HG02870 (cell line): ENCODE data around the gene IL1R1.
"Not testable (repeated sequence)": the region's sequence is repeated elsewhere in the genome, so short reads cannot be mapped to it uniquely, and the experiment has no call there.

ENCODE experiments used
- ATAC-seq: cut with Tn5 transposase; IDR thresholded peaks from one replicate; pipeline ENCODE4 v1.9.1; 2021; ENCODE audit warnings: mild to moderate bottlenecking, moderate library complexity; ENCODE audit not compliant: unreplicated experiment

Gene IL1R1, protein sequence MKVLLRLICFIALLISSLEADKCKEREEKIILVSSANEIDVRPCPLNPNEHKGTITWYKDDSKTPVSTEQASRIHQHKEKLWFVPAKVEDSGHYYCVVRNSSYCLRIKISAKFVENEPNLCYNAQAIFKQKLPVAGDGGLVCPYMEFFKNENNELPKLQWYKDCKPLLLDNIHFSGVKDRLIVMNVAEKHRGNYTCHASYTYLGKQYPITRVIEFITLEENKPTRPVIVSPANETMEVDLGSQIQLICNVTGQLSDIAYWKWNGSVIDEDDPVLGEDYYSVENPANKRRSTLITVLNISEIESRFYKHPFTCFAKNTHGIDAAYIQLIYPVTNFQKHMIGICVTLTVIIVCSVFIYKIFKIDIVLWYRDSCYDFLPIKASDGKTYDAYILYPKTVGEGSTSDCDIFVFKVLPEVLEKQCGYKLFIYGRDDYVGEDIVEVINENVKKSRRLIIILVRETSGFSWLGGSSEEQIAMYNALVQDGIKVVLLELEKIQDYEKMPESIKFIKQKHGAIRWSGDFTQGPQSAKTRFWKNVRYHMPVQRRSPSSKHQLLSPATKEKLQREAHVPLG

DNA sequence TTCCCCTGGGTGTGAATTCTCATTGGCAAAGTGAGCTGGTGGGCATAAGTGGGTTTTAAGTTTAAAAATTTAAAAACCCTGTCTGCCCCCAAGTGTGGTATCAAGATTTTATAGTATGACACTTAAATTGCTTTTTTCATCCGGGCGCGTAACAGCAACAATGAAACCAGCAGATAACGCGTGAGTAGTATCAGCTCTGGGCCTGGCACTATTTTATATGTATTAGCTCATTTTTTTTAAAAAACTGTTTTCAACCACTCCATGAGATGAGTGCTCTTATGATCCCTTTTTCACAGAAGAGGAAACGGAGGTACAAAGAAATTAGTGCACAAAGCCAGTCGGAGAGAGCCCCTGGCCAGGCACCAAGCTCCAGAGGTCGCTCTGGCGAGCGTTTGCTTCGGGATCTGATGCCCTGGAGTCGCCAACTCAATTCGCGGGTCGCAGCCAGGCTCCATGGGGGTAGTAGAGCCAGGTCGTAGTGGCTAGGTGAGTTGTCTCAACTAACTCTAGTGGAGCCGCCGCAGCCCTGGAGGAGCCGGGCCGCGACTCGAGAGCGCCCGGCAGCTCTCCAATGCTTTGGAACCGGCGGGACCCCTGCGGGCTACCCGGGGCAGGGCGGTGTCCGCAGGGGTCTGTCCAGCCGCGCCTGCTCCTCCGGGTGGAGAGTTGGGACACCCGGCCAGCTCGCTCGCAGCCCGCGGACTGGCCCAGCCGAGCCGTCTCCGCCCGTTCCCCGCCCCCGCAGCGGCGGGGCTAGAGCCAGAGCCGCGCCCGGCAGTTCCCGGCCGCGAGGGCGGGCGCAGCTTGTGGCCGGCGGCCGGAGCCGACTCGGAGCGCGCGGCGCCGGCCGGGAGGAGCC is at the start of gene IL1R1:
Gene IL1R1 (plus strand): TSS at position 777 of the 859 bp plus-strand sequence. CDS start 14,979 bp downstream, outside the sequence.
- no peak for ATAC-seq

DNA sequence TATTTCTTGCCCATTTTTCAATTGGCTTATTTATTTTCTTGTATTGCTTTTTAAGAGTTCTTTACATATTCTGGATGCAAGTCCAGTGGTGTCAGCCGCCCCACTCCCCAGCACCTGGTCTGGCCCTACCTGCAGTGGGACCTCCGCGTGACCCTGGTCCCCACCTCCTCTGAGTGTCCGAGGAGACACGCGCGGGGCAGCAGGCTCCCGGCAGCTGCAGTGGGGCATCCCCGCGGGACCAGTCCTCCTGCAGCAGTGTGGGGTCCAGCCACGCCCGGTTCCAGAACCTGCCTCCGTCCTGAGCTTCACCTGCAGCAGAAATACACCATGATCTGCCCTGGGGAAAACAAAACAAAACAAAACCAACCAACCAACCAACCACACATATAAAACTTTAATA is 48.9 kb upstream of the IL1R1 start:
- no peak for ATAC-seq

DNA sequence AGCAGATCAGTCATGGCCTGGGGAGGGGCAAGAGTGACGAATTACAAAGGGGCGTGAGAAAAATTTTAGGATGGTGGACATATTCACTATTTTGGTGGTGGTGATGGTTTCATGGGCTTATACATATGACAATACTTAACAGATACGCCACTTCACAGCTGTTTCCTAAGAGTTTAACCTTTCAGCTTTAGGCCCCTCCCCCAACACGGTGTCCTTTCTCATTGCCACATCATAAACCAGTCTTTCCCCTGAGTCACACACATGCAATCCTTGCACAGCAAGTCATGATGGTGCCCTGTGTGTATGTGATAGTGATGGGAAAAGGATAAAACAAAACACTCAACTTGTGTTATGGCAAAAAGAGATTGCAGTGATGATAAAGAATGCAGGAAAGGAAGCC is 47.6 kb upstream of the IL1R1 start:
- ATAC-seq, result no peak

DNA sequence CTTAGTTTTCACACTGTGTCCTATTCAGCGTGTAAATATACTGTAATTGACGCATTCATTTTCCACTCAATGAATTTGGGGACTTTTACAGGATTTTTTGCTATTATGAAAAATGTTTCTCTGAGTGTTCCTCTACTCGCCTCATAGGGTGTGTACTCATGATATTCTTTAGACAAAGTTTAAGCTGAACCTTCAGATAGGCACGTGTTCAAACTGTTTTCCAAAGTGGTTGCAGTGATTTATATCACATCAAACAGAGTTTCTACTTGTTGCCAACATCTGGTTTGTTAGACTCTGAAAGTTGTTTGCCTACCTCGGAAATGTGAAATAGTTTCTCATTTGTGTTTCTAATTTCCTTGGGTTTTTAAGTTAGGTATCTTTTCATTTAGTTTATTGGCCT is 46.4 kb upstream of the IL1R1 start:
- no peak for ATAC-seq

DNA sequence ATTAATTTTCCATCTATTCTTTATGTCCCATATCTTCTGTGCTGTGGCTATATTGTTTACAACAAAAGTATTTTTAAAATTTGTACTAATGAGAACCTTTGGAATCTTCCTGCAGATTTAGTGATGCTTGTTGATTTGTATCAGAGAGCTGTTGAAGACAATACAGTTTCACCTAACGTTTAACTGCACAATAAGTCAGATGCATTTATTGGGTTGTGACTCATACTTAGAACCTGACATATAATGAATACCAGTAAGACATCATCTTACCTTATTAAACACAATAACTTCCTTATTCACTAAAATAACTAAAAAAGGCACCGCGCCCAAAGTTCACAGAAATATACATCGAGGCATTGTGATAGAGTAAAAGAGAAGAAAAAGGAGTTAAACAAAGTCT is 43.8 kb upstream of the IL1R1 start:
- no peak for ATAC-seq

DNA sequence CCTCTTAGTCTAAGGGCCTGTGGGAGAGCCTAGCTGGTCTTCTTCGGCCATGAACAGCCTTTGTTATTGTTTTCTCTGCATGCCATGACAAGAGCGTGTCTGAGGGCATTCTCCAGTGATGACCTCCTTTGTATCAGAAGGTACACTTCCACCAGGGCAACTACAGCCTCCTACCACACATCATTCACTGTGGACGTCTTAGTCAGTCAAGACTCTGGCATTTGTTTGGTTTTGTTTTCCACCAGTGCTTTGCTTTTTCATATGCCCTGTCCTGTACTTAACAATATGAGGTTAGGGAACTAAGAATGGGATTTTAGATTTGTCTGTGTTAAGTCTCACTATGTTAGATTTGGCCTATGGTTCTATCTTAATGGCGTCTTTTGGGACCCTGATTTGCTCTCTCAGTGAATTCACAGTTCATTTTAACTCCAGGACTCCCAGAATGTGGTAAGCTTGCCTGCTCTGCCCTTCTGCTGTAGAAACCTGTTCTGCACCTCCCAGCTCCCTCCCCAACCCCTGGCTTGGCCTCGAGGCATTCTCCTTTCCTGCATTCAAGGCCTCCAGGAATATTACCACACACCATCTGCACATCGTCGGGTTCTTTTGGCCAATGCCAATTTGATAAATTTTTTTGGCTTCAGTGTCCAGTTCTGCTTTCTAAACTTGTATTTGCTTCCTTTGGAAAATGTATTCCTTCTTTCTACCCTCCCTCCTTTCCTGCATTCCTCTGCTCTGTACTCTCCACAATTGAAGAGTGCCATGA is 42.8 kb upstream of the IL1R1 start:
- ATAC-seq, result no peak

DNA sequence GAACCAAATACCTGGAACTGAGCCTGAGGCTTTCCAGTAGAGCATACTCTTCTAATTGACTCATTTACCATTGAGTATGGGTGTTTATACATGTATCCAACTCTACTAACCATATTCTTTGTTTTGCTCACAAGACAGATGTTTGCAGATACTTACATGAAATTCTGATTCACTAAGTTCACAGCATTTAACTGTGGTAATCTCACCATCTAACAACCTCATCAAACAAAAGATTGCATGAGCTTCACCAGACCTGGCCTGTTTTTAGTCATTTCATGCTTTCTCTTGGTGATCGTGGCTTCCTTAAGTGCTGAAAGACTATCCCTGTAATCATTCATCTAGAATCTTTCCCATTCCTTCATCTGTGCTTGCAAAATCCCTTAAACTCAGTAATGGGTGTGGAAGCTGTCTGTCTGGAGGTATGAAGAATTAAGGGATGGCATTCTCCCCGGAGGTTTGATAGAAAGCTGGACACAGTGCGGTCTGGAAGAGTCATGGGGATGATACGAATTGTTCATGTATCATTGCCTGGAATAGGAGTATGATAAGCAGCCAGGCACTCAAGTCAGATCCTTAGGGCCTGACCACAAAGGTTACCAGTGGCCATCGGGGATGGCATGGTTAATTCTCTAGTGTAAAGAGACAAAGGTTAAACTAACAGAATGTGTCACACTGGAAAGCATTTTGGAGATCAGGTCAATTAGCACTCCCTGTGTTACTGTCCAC is 42.0 kb upstream of the IL1R1 start:
- peak; percentile 40 for ATAC-seq

DNA sequence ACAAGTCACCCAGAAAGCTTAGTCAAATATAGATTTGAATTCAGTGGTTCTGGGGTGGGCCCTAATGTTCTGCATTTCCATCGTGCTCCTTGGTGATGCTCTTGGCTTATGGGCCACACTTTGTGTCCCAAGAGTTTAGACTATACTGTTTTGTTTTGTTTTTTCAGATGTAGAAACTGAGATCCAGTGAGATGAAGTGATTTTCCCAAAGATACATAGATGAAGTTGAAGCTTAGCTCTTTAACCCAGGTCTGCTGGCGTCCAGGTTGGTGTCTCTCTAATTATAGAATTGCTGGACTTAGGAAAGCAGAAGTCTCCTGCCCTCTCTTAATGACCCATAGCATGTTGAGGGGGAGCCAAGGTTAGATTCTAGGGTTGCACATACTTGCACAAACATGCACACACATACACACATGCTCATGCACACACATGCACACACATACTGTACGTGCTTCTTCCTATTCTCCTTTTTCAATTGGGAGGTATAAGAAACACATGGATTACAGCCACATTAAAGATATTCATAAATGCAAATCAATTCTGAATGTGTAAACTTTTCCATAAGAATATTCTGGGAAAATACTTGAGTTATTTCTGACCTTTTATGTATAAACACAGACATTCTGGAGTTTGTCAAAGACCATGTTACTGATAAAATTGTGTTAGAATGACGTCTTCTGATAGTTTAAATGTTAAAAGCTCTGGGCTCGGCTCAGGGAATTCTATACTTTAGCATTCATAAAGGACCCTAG is 41.3 kb upstream of the IL1R1 start:
- ATAC-seq, result no peak

DNA sequence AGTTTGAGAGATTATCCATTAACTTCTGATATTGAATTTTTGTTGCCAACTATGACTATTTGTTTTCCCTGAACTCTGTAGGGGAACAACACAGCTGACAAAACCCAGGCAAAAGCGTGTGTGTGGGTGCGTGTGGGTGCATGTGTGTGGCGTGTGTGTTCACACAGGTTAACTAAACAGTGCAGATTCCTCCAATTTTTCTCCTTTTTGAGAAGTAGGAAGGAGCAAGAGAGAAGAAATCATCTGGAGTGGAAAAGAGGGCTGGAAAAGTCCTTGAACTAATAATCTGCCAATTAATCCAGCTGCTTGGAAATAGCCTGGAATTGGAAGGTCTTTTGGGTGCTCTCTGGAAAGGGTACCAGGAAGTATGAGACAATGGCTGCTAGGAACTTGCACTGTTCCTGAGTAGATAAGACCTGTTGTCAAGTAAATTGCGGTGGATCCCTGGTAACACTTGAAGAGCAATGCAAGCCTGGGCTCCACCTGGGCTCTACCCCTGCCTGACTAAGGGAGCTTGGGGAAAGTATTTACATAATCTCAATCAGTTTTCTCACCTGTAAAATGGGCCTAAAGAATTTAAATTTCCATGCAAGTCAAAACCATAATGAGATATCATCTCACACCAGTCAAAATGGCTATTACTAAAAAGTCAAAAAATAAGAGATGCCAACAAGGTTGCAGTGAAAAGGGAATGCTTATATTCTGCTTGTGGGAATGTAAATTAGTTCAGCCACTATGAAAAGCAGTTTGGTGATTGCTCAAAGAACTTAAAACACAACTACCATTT is 40.5 kb upstream of the IL1R1 start:
- ATAC-seq, result no peak

DNA sequence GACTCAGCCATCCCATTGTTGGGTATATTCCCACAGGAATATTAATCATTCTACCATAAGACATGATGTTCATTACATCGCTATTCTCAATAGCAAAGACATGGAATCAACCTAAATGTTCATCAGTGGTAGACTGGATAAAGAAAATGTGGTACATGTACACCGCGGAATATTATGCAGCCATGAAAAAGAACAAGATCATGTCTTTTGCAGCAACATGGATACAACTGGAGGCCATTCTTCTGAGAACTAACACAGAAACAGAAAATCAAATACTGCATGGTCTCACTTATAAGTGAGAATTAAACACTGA is 40.0 kb upstream of the IL1R1 start:
- not testable (repeated sequence) for ATAC-seq

DNA sequence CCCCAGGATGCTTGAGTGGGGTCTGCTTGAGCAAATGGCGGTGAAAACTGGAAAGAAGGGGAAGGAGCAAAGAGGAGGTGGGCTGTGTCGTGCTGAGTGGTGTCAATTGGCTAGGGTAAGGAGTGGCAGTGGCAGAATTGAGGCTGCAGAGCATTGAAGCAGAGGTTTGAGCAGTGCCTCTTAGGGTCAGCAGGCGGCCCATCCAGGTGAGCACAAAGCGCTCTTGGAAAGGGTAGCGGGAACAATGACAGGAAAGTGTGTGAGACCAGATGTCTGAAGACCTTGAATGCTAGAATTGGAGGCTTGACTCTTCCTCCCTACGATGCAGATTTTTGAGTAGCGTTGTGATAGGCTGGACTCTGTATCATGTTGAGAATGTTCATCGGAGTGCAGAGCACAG is 39.3 kb upstream of the IL1R1 start:
- ATAC-seq, result no peak

DNA sequence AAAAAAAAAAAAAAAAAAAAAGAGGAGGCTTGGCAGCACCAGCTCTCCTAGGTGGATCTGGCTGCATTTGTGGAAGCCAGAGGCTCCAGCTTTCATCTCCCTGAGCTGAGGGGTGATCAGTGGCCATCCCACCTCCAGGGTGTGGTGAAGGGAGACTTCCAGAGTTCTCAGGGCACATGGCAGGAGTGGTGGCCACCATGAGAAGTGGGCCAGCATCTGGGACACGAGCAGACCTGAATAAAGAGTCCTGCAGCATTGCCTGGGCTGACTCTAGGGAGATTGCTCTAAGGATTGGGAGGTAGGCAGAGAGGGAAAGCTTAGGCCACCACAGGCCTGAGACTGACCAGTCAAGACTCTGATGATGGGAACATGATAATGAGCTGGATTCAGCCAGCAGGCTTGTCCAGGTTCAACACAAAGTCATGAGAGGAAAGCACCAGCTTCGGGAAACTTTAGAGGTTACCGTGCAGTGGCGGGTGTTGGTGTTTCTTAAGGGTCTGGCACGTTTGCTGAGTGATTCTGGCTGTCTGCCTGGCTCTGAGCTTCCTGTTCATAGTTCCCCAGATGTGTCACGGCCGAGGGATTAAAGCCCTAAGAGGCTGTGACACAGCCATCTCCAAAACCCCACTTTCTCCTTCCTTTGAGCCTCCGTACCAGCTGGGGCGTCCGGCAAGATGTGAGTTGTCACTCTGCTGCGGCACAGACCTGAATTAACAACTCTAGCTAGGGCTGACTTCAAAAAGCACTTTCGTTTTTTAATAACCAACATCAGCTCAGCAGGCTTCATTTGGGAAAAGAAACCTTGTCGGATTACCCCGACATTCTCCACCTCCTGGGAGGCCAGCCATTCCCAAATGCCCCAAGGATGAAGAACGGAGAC is 38.3 kb upstream of the IL1R1 start:
- ATAC-seq, result peak; percentile 77

DNA sequence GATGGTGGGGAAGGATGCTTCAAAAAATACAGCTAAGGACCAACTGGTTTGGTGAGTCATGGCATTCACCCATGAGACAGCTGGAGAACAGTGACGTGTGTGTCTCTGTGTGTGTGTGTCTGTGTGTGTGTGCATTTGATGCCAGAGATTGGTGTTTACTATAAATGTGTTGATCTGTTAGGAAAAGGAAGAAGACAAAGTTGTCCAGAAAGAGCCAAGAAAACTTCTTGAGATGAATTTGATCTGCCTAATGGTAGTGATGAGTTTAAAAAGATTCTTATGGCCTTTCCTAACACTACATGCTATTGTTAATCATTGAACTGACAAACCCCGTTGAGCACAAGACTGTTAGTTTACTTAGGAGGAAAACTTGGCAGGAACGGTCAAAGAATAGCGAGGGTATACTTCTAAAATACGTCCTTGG is 36.4 kb upstream of the IL1R1 start:
- no peak for ATAC-seq

DNA sequence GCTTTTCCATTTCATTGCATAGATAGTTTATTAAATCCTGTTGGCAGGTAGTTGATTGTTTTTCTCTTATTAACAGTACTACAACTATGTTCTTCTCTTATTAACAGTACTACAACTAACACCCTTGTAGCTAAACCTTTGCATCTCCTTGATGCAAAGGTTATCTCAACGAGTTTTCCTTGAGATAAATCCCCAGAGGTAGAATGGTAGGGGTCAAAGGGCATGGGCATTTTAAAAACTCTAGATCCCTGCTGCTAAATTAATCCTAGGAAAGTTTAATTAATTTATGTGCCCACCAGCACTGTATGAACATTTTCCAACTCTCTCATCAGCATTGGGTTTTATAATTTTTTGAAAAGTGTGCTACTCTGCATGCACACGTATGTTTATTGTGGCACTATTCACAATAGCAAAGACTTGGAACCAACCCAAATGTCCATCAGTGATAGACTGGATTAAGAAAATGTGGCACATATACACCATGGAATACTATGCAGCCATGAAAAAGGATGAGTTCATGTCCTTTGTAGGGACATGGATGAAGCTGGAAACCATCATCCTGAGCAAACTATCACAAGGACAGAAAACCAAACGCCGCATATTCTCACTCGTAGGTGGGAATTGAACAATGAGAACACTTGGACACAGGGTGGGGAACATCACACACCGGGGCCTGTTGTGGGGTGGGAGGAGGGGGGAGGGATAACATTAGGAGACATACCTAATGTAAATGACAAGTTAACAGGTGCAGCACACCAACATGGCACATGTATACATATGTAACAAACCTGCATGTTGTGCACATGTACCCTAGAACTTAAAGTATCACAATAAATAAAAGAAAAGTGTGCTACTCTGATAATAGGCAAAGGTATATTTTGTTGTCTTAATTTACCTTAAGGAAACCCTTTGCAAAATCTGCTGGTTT is 35.5 kb upstream of the IL1R1 start:
- ATAC-seq, result not testable (repeated sequence)

DNA sequence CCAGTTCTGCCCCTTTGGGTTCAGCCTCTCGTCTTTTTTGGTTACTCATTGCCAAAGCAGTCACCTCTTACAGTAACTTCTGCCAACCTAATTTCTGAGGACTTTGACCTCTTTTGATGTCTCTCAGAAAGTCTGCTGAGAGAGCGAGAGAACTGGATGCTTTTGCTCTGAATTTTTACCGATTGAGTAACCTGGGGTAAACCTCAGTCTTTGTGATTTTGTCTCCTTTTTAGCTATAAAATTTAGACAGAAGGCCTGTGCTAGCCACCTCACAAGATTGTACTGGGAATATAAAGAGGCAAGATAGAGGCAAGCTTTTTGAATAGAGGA is 34.8 kb upstream of the IL1R1 start:
- ATAC-seq, result no peak

DNA sequence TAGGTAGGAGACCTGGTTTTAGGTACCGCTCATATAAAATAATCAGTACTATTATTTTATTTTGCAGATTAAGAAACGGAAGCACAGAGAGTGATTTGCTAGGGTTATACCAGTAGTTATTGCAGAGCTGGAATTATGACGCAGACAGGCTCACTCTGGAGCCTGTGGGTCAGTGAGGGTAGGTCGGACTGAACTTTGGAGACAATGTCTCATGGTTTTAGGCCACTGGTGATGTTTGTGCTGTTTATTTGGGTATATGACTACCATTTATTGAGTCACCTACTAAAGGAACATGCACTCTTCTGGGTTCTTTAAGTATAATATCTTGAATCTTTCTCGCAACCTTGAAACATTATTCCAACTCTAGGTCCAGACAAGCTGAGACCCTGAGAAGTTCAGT is 33.5 kb upstream of the IL1R1 start:
- no peak for ATAC-seq

DNA sequence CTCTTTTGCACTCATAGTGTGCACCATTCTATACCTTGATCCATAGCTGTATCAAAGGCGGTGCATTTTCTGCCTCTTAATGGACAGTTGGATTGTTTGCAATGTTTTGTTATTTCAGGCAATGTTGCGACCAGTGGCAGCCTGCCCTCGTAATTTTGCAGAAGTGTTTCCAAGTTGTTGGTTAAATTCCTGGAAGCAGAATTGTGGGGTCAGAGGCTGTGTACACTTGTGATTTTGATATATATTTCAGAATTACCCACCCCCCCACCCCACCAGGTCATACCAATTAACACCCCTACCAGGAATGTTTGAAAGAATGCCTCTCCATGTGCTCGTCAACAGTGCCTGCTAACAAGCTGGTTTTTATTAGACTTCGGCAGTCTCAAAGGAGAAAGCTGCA is 32.4 kb upstream of the IL1R1 start:
- ATAC-seq, result no peak
